Measurements from ENCODE around the gene VPS16. TPM values are rescaled to one million over a fixed set of nuclear protein-coding genes. Genes with fewer than 3 reads are reported as not detected.
"Not testable (repeated sequence)": the region's sequence is repeated elsewhere in the genome, so short reads cannot be mapped to it uniquely, and the experiment has no call there.

The VPS16 gene
- total and polyA plus RNA-seq, 11 donors = 13.9 to 28.6 (median 19.7) TPM

DNA sequence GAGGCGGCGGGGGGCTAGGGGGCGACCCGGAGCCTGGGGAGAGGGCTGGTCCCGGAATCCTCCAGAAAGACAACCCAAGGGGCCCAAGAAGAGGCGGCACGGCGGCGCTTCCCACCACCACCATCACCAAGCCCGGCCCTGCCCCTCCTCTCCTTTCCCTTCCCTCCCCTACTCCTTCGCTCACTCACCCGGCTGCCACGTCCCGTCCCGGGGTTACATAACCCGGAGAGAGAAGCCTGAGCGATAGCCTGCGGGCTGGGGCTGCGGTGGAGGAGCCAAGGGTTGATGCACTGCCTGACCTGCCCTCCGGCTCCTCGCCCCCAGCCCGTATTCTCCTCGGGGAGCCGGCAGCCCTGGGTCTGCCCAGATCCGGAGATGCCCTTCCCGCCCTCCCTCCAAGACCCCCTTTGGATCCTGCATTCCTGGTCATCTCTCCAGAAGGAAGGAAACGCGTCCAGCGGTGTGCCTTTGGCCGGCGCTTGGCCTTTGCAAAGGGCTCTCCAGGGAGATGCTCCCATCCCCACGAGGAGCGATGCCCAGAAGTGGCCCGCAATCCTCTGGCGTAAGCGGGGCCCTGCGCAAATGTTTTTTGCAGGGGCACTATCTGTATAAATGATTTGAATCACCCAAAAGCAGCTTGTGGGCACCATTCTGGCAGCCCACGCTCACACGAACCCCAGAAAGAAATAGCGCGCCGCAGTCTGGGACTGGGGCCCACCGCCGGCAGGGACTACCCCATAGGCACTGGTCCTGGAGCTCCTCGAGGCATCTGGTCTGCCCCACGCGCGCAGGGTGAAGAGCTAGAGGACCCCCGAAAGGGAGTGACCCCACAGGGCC is 35.5 kb upstream of the VPS16 start:
- H3K27me3 ChIP-seq = peaks cover 26 to 97% (median 64%) of the 10 kb centered on the region in 9 donors
- ATAC-seq = peak in 2 of 4 donors; percentile 33 to 36

DNA sequence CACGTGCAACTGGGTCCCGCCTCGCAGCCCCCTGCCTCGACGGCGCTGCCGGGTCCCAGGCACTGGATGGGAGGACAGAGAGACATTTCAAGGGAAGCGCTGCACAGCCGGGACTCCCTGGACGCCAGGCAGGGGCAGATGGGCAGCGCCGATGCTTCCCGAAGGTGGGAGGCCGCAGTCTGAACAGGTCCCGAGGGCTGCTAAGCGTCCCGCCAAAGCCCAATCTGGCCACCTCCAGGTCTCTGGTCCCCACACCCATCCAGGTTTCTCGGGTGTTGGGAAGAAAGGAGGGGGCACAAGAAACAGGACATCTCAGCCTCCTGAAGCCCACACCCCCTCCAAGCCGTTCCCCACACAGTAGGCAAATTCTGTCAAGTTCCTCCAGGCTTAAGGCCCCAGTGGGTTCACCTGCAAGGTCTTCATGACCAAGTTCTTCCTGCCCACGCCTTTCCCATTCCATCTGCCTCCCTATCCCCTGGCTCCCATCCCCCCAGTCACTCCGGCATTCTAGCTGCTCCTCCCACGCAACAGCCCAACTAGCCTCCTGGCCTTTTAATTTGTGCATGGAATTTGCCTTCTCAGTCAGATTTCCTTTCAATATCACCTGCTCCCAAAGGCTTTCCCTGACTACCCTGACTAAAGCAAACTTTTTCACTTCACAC is 34.7 kb upstream of the VPS16 start:
- Histone ChIP-seq H3K27me3 (peaks cover 20 to 97% (median 58%) of the 10 kb centered on the region in 9 donors), H3K4me3 (no peak overlapping the region), H3K36me3 (no peaks in the 10 kb centered on the region), H3K9me3 (peaks cover 0 to 5% (median 0%) of the 10 kb centered on the region in 12 donors), H3K27ac (no peak overlapping the region), H3K4me1 (peaks cover 0 to 12% (median 0%) of the 10 kb centered on the region in 12 donors)
- ATAC-seq (no peak), DNase-seq (no peak)
- 14 to 25% (median 18%) methylated on average over 14 to 22 of the region's 22 CpGs for WGBS, 4 donors
- intact Hi-C loops (cut with DNase I) = no loop called here
- TF ChIP-seq CTCF (IDR thresholded peaks at IDR 0.05) = no peak
- no peak for TF ChIP-seq POLR2A (IDR thresholded peaks at IDR 0.05)

More for the DNA sequence above, 35.5 kb upstream of the VPS16 start:
- WGBS, 4 donors = 6 to 12% (median 10%) methylated on average over 46 to 49 of the region's 49 CpGs
- intact Hi-C loops (cut with DNase I) = no loop called here
- Histone ChIP-seq H3K4me1 (peaks cover 0 to 18% (median 0%) of the 10 kb centered on the region in 12 donors), H3K36me3 (no peaks in the 10 kb centered on the region), H3K4me3 (peak overlapping the region in 1 of 12 donors; percentile 35), H3K9me3 (peaks cover 0 to 5% (median 0%) of the 10 kb centered on the region in 12 donors), H3K27ac (no peak overlapping the region)
- TF ChIP-seq POLR2A (IDR thresholded peaks at IDR 0.05) (no peak), CTCF (IDR thresholded peaks at IDR 0.05) (no peak)
- no peak for DNase-seq

- DNase-seq (no peak), ATAC-seq (no peak)
- no peak overlapping the region for H3K4me3 ChIP-seq
- H3K27ac ChIP-seq = no peak overlapping the region
- TF ChIP-seq POLR2A (IDR thresholded peaks at IDR 0.05) = no peak
- H3K27me3 ChIP-seq = peaks cover 15 to 96% (median 53%) of the 10 kb centered on the region in 9 donors
- peaks cover 0 to 12% (median 0%) of the 10 kb centered on the region in 12 donors for H3K4me1 ChIP-seq
- 47 to 50% (median 49%) methylated on average over 4 of the region's 4 CpGs for WGBS, 4 donors
- peaks cover 0 to 5% (median 0%) of the 10 kb centered on the region in 12 donors for H3K9me3 ChIP-seq
- H3K36me3 ChIP-seq = no peaks in the 10 kb centered on the region
- intact Hi-C loops (cut with DNase I) = no loop called here
Observed at GRCh38 chr20:2806351-2806701, 34.2 kb upstream of the VPS16 start.

- no peak overlapping the region for H3K4me3 ChIP-seq
- peaks cover 0 to 12% (median 3%) of the 10 kb centered on the region in 12 donors for H3K9me3 ChIP-seq
- H3K4me1 ChIP-seq = peaks cover 0 to 12% (median 0%) of the 10 kb centered on the region in 12 donors
- DNase-seq (no peak), ATAC-seq (no peak)
- WGBS, 4 donors = 72 to 85% (median 78%) methylated on average over 4 of the region's 4 CpGs
- H3K27ac ChIP-seq = no peak overlapping the region
- H3K27me3 ChIP-seq = peaks cover 13 to 94% (median 46%) of the 10 kb centered on the region in 9 donors
- H3K36me3 ChIP-seq = no peaks in the 10 kb centered on the region
- intact Hi-C loops (cut with DNase I) = no loop called here
- TF ChIP-seq CTCF (IDR thresholded peaks at IDR 0.05) (no peak), POLR2A (IDR thresholded peaks at IDR 0.05) (no peak)
Observed at GRCh38 chr20:2807019-2807418, 33.5 kb upstream of the VPS16 start.

GRCh38 chr20:2807929-2808328 is 32.6 kb upstream of the VPS16 start:
- Histone ChIP-seq H3K4me1 (peaks cover 0 to 12% (median 0%) of the 10 kb centered on the region in 12 donors), H3K9me3 (peaks cover 0 to 18% (median 7%) of the 10 kb centered on the region in 12 donors), H3K27me3 (peaks cover 13 to 92% (median 39%) of the 10 kb centered on the region in 9 donors)
- WGBS, 4 donors = 72 to 90% (median 80%) methylated on average over 7 to 9 of the region's 9 CpGs
- H3K27ac ChIP-seq; intact Hi-C loops (cut with DNase I); ATAC-seq; DNase-seq; H3K4me3 ChIP-seq; H3K36me3 ChIP-seq: not testable (repeated sequence)

Data from heart left ventricle (tissue), 16 donors.